T follicular helper cell (primary cell): ENCODE data around the gene RIN3.
"Not testable (repeated sequence)": the region's sequence is repeated elsewhere in the genome, so short reads cannot be mapped to it uniquely, and the experiment has no call there.

Experiments used
- DNase-seq: peaks from one replicate; pipeline ENCODE4 v3.0.0-alpha.2; 2020; ENCODE audit warnings: low read depth

RIN3 gene

GRCh38 chr14:92630367-92630766, 116.8 kb downstream of the RIN3 start:
- DNase-seq = no peak

GRCh38 chr14:92631098-92631497, 117.5 kb downstream of the RIN3 start:
- DNase-seq = no peak

GRCh38 chr14:92632546-92633273, 119.1 kb downstream of the RIN3 start:
- no peak for DNase-seq

GRCh38 chr14:92633274-92633616, 119.7 kb downstream of the RIN3 start:
- DNase-seq = no peak

- no peak for DNase-seq
Observed at GRCh38 chr14:92633724-92634123, 120.1 kb downstream of the RIN3 start.

- DNase-seq = no peak
Observed at GRCh38 chr14:92635031-92635430, 121.5 kb downstream of the RIN3 start.

GRCh38 chr14:92635896-92636295, 122.3 kb downstream of the RIN3 start:
- no peak for DNase-seq

- DNase-seq = no peak
Observed at GRCh38 chr14:92637228-92637627, 123.6 kb downstream of the RIN3 start.

- no peak for DNase-seq
Observed at GRCh38 chr14:92637864-92638263, 124.3 kb downstream of the RIN3 start.

GRCh38 chr14:92638266-92638665, 124.7 kb downstream of the RIN3 start:
- DNase-seq = no peak

GRCh38 chr14:92638904-92639303, 125.3 kb downstream of the RIN3 start:
- no peak for DNase-seq

- DNase-seq = not testable (repeated sequence)
Observed at GRCh38 chr14:92639472-92640117, 126.0 kb downstream of the RIN3 start.

- no peak for DNase-seq
Observed at GRCh38 chr14:92641306-92641705, 127.7 kb downstream of the RIN3 start.

GRCh38 chr14:92644171-92644969, 130.8 kb downstream of the RIN3 start:
- DNase-seq = no peak

- no peak for DNase-seq
Observed at GRCh38 chr14:92644970-92645515, 131.5 kb downstream of the RIN3 start.

- DNase-seq = no peak
Observed at GRCh38 chr14:92645841-92646478, 132.4 kb downstream of the RIN3 start.

GRCh38 chr14:92646952-92647796, 133.6 kb downstream of the RIN3 start:
- DNase-seq = no peak

- no peak for DNase-seq
Observed at GRCh38 chr14:92647797-92648279, 134.3 kb downstream of the RIN3 start.

- no peak for DNase-seq
Observed at GRCh38 chr14:92649066-92649465, 135.5 kb downstream of the RIN3 start.

- DNase-seq = no peak
Observed at GRCh38 chr14:92649934-92650545, 136.5 kb downstream of the RIN3 start.
